ENCODE results near the gene SLC16A6.
"Not testable (repeated sequence)": the region's sequence is repeated elsewhere in the genome, so short reads cannot be mapped to it uniquely, and the experiment has no call there.

The SLC16A6 gene

GRCh38 chr17:68290955-68291835 is at the start of gene SLC16A6, which contains the start of gene ARSG:
SLC16A6 (minus strand) TSS chr17:68291127; CDS start chr17:68278320, 12,807 bp downstream.
ARSG (plus strand) TSS chr17:68291495; CDS start chr17:68307494, 15,999 bp downstream.
- DNase-seq (ENCODE audit: low read depth): peak; percentile 79
- H3K4me3 ChIP-seq (ENCODE audit: low read depth, low read length): peak within 1 kb of the TSS; percentile 70
- TF ChIP-seq, protein P1, sequence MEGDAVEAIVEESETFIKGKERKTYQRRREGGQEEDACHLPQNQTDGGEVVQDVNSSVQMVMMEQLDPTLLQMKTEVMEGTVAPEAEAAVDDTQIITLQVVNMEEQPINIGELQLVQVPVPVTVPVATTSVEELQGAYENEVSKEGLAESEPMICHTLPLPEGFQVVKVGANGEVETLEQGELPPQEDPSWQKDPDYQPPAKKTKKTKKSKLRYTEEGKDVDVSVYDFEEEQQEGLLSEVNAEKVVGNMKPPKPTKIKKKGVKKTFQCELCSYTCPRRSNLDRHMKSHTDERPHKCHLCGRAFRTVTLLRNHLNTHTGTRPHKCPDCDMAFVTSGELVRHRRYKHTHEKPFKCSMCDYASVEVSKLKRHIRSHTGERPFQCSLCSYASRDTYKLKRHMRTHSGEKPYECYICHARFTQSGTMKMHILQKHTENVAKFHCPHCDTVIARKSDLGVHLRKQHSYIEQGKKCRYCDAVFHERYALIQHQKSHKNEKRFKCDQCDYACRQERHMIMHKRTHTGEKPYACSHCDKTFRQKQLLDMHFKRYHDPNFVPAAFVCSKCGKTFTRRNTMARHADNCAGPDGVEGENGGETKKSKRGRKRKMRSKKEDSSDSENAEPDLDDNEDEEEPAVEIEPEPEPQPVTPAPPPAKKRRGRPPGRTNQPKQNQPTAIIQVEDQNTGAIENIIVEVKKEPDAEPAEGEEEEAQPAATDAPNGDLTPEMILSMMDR (conservative IDR thresholded peaks at IDR 0.05; ENCODE audit: low read depth, low read length): no peak

DNA sequence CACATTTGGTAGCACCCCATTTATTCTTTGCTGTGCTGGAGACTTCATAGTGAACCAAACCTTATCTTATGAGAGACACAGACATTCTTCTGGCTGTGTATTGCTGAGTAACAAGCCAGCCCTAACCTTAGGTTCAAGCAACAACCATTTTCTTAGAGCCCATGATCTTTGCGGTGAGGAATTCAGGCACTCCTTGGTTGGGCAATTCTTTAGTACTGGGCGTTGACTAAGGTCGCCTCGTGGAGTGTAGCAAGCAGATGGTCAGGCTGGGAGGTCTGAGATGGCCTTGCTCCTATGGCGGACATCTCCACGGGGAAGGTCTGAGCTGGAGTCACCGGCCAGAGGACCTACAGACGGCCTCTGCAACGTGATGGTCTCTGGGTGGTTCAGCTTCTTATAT is 43.5 kb upstream of the SLC16A6 start:
- no peak overlapping the region for H3K4me3 ChIP-seq (ENCODE audit: low read depth, low read length)
- peak; percentile 59 for DNase-seq (ENCODE audit: low read depth)
- TF ChIP-seq, protein P1 (conservative IDR thresholded peaks at IDR 0.05; ENCODE audit: low read depth, low read length): no peak

GRCh38 chr17:68331932-68332331 is 41.0 kb upstream of the SLC16A6 start:
- not testable (repeated sequence) for DNase-seq (ENCODE audit: low read depth); H3K4me3 ChIP-seq (ENCODE audit: low read depth, low read length)

GRCh38 chr17:68329331-68329730 is 38.4 kb upstream of the SLC16A6 start:
- TF ChIP-seq, protein P1 (conservative IDR thresholded peaks at IDR 0.05; ENCODE audit: low read depth, low read length): no peak
- DNase-seq (ENCODE audit: low read depth): no peak
- no peak overlapping the region for H3K4me3 ChIP-seq (ENCODE audit: low read depth, low read length)

GRCh38 chr17:68328676-68329075 is 37.7 kb upstream of the SLC16A6 start:
- H3K4me3 ChIP-seq (ENCODE audit: low read depth, low read length): no peak overlapping the region
- DNase-seq (ENCODE audit: low read depth): peak; percentile 67
- TF ChIP-seq, protein P1 (conservative IDR thresholded peaks at IDR 0.05; ENCODE audit: low read depth, low read length): no peak

- TF ChIP-seq, protein P1 (conservative IDR thresholded peaks at IDR 0.05; ENCODE audit: low read depth, low read length): peak; percentile 19
- no peak overlapping the region for H3K4me3 ChIP-seq (ENCODE audit: low read depth, low read length)
- no peak for DNase-seq (ENCODE audit: low read depth)
Observed at GRCh38 chr17:68327823-68328557, 37.1 kb upstream of the SLC16A6 start.

DNA sequence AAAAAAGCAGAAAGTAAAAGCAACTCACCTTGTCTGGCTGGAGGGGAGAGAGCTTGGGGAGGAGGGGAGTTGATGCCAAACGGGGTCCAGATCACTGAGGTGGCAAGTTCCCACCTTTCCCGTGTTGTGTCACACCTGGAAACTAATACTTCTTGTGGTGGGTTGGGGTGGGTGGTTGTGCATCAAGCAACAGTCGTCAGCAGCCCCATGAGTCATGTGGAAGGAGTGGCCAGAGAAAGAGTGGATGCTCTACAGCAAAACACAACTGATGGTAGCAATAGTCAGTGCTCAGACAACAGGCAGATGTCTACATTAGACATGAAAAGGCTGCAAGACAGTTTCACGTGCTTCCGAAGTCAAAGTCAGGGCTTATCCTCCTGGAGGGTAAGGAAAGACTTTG is 35.8 kb upstream of the SLC16A6 start:
- DNase-seq (ENCODE audit: low read depth): peak; percentile 24
- TF ChIP-seq, protein P1 (conservative IDR thresholded peaks at IDR 0.05; ENCODE audit: low read depth, low read length): no peak
- no peak overlapping the region for H3K4me3 ChIP-seq (ENCODE audit: low read depth, low read length)
